HG02610 (cell line): ENCODE results near the gene C3orf85.

Experiments
- ATAC-seq: cut with Tn5 transposase; IDR thresholded peaks from one replicate; pipeline ENCODE4 v1.9.1; 2021; ENCODE audit warnings: mild to moderate bottlenecking, moderate library complexity; ENCODE audit not compliant: unreplicated experiment

C3orf85 gene

GRCh38 chr3:109149078-109149477 lies 12.6 kb downstream of the C3orf85 start:
- no peak for ATAC-seq

GRCh38 chr3:109152320-109152719 lies 15.8 kb downstream of the C3orf85 start:
- ATAC-seq, result no peak

GRCh38 chr3:109154979-109155378 lies 18.5 kb downstream of the C3orf85 start:
- ATAC-seq, result no peak

- no peak for ATAC-seq
Observed at GRCh38 chr3:109155828-109156227, 19.3 kb downstream of the C3orf85 start.

- ATAC-seq, result no peak
Observed at GRCh38 chr3:109161487-109162123, 25.1 kb downstream of the C3orf85 start.

GRCh38 chr3:109165905-109166304 lies 29.4 kb downstream of the C3orf85 start:
- ATAC-seq, result no peak

GRCh38 chr3:109171479-109171878 lies 35.0 kb downstream of the C3orf85 start:
- no peak for ATAC-seq

GRCh38 chr3:109175411-109175810 lies 38.9 kb downstream of the C3orf85 start:
- ATAC-seq, result no peak

GRCh38 chr3:109176726-109177125 lies 40.2 kb downstream of the C3orf85 start:
- ATAC-seq, result no peak

- no peak for ATAC-seq
Observed at GRCh38 chr3:109177908-109178307, 41.4 kb downstream of the C3orf85 start.

GRCh38 chr3:109178708-109179107 lies 42.2 kb downstream of the C3orf85 start:
- ATAC-seq, result no peak

- ATAC-seq, result no peak
Observed at GRCh38 chr3:109184726-109185125, 48.2 kb downstream of the C3orf85 start.

- no peak for ATAC-seq
Observed at GRCh38 chr3:109187390-109187789, 50.9 kb downstream of the C3orf85 start.

- ATAC-seq, result no peak
Observed at GRCh38 chr3:109188741-109189140, 52.2 kb downstream of the C3orf85 start.

GRCh38 chr3:109191421-109191820 lies 54.9 kb downstream of the C3orf85 start:
- ATAC-seq, result no peak

- ATAC-seq, result no peak
Observed at GRCh38 chr3:109195815-109196214, 59.3 kb downstream of the C3orf85 start.
